Peyer's patch (tissue), 4 donors: ENCODE data around the gene ZNF613.

Experiments used
- POLR2A ChIP-seq, 2 donors: fragments of 450-650 bp; IDR thresholded peaks; one replicate each; pipeline ENCODE4 v1.5.1; 2017; ENCODE audit warnings: antibody characterized with exemption in 2 of 2, mild to moderate bottlenecking in 2 of 2, moderate library complexity in 2 of 2
- TF ChIP-seq, protein P1 (sequence below), 6 experiments: fragments of 450-650 bp in 4 of 6; fragments of 200-600 bp in 2 of 6; sonication (generic) in 1 of 6; IDR thresholded peaks; one replicate each; pipeline ENCODE4 v1.5.1; 2017 to 2019; ENCODE audit warnings: antibody characterized with exemption in 6 of 6, mild to moderate bottlenecking in 3 of 6, moderate library complexity in 1 of 6

- TF ChIP-seq, protein P1, sequence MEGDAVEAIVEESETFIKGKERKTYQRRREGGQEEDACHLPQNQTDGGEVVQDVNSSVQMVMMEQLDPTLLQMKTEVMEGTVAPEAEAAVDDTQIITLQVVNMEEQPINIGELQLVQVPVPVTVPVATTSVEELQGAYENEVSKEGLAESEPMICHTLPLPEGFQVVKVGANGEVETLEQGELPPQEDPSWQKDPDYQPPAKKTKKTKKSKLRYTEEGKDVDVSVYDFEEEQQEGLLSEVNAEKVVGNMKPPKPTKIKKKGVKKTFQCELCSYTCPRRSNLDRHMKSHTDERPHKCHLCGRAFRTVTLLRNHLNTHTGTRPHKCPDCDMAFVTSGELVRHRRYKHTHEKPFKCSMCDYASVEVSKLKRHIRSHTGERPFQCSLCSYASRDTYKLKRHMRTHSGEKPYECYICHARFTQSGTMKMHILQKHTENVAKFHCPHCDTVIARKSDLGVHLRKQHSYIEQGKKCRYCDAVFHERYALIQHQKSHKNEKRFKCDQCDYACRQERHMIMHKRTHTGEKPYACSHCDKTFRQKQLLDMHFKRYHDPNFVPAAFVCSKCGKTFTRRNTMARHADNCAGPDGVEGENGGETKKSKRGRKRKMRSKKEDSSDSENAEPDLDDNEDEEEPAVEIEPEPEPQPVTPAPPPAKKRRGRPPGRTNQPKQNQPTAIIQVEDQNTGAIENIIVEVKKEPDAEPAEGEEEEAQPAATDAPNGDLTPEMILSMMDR (IDR thresholded peaks at IDR 0.05) = no peak
- no peak for TF ChIP-seq POLR2A (IDR thresholded peaks at IDR 0.05)
Measured at GRCh38 chr19:51916167-51916566, 11.1 kb upstream of the ZNF613 start.
